ENCODE results near the gene ELL. TPM values are rescaled to one million over a fixed set of nuclear protein-coding genes. Genes with fewer than 3 reads are reported as not detected.
A peak's percentile ranks its signal among the peaks of the same experiment; 100 is the strongest.

Gene ELL
- total RNA-seq, 1 experiment from 2014 or later: 17.3 TPM

DNA sequence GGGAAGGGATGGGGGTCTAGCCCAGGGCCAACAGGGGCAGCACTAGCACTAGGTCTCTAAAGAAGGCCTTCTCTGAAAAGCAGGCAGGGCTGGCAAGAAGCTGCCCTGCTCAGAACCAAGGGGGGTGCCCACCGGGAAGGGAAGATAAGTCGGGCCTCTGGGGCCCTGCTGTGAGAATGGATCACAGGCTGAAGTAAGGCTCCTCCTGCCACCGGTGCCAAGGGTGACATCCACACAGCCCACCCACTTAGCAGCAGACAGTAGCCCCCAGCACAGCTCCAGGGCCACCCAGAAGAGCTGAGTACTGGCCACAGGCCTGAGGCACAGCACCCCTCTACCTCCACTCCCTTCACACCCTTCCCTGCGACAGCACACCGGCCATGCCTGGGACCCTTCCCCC lies 5.9 kb downstream of the ELL start (continued):
- TF ChIP-seq, protein P1, sequence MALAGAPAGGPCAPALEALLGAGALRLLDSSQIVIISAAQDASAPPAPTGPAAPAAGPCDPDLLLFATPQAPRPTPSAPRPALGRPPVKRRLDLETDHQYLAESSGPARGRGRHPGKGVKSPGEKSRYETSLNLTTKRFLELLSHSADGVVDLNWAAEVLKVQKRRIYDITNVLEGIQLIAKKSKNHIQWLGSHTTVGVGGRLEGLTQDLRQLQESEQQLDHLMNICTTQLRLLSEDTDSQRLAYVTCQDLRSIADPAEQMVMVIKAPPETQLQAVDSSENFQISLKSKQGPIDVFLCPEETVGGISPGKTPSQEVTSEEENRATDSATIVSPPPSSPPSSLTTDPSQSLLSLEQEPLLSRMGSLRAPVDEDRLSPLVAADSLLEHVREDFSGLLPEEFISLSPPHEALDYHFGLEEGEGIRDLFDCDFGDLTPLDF (CRISPR knock-in tag; IDR thresholded peaks at IDR 0.05): no peak
- no peak for TF ChIP-seq FOXP1 (CRISPR knock-in tag; IDR thresholded peaks at IDR 0.05; ENCODE audit: borderline replicate concordance)
- no peak for TF ChIP-seq FOXK1 (CRISPR knock-in tag; IDR thresholded peaks at IDR 0.05)
- TF ChIP-seq, protein P2, sequence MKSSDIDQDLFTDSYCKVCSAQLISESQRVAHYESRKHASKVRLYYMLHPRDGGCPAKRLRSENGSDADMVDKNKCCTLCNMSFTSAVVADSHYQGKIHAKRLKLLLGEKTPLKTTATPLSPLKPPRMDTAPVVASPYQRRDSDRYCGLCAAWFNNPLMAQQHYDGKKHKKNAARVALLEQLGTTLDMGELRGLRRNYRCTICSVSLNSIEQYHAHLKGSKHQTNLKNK (CRISPR knock-in tag; IDR thresholded peaks at IDR 0.05): no peak
- no peak for TF ChIP-seq CREM (CRISPR knock-in tag; IDR thresholded peaks at IDR 0.05)
- TF ChIP-seq, protein P3, sequence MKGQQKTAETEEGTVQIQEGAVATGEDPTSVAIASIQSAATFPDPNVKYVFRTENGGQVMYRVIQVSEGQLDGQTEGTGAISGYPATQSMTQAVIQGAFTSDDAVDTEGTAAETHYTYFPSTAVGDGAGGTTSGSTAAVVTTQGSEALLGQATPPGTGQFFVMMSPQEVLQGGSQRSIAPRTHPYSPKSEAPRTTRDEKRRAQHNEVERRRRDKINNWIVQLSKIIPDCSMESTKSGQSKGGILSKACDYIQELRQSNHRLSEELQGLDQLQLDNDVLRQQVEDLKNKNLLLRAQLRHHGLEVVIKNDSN (CRISPR knock-in tag; IDR thresholded peaks at IDR 0.05): no peak
- TF ChIP-seq, protein P4, sequence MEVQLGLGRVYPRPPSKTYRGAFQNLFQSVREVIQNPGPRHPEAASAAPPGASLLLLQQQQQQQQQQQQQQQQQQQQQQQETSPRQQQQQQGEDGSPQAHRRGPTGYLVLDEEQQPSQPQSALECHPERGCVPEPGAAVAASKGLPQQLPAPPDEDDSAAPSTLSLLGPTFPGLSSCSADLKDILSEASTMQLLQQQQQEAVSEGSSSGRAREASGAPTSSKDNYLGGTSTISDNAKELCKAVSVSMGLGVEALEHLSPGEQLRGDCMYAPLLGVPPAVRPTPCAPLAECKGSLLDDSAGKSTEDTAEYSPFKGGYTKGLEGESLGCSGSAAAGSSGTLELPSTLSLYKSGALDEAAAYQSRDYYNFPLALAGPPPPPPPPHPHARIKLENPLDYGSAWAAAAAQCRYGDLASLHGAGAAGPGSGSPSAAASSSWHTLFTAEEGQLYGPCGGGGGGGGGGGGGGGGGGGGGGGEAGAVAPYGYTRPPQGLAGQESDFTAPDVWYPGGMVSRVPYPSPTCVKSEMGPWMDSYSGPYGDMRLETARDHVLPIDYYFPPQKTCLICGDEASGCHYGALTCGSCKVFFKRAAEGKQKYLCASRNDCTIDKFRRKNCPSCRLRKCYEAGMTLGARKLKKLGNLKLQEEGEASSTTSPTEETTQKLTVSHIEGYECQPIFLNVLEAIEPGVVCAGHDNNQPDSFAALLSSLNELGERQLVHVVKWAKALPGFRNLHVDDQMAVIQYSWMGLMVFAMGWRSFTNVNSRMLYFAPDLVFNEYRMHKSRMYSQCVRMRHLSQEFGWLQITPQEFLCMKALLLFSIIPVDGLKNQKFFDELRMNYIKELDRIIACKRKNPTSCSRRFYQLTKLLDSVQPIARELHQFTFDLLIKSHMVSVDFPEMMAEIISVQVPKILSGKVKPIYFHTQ (CRISPR knock-in tag; IDR thresholded peaks at IDR 0.05): no peak
- no peak for TF ChIP-seq ATF2 (CRISPR knock-in tag; IDR thresholded peaks at IDR 0.05; ENCODE audit: borderline replicate concordance, low read depth)
- TF ChIP-seq ZBTB43 (CRISPR knock-in tag; IDR thresholded peaks at IDR 0.05): no peak

DNA sequence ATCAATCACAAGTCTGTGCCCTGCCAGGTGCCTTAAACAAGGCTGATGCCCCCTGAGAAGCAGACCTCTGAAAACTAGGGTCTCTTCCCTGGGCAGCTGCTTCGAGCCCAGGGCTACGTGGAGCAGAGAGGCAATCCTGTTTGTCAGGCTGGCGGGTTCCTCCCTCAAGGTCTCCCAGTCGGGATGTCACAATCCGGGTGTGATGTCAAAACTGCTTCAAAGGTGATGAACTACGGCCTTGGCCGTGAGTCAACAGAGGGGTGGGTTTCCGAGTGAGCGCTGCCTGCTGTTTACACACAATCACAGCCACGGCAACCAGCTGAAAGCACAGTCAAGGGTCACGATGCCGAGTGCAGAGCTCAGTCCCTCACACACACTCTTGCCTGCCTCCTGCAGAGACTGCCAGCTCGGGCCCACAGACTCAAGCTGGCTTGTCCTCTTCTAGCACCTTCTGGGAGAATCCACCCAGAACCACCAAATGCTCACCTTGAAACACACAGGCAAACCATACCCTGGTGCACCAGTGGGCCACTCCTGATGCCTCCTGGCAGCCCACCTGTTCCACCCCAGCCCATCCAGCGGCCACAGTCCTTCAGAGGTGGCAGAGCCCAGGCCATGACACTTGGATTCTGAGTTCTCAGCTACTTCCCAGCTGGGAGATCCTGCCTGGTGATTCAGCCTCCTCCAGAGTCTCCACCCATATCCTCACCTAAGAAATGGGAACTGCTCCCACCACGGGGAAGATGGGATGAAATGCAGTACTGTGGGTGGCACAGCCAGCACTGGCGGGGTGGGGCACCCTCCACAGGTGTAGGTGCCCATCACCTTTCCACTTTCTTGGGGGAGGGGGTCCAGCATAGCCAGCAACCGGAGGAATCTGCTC lies 6.8 kb downstream of the ELL start:
- ATAC-seq: no peak
- Mint-ChIP-seq H3K27me3 (ENCODE audit: low read depth) (no peaks in the 10 kb centered on the region), H3K27ac (peak overlapping the region; percentile 48), H3K4me1 (peaks cover 3% of the 10 kb centered on the region), H3K36me3 (no peaks in the 10 kb centered on the region), H3K9me3 (no peaks in the 10 kb centered on the region), H3K4me3 (no peak overlapping the region)
- DNase-seq (ENCODE audit: low spot score): no peak
- TF ChIP-seq, protein P5, sequence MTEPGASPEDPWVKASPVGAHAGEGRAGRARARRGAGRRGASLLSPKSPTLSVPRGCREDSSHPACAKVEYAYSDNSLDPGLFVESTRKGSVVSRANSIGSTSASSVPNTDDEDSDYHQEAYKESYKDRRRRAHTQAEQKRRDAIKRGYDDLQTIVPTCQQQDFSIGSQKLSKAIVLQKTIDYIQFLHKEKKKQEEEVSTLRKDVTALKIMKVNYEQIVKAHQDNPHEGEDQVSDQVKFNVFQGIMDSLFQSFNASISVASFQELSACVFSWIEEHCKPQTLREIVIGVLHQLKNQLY (CRISPR knock-in tag; IDR thresholded peaks at IDR 0.05): no peak
- TF ChIP-seq, protein P6, sequence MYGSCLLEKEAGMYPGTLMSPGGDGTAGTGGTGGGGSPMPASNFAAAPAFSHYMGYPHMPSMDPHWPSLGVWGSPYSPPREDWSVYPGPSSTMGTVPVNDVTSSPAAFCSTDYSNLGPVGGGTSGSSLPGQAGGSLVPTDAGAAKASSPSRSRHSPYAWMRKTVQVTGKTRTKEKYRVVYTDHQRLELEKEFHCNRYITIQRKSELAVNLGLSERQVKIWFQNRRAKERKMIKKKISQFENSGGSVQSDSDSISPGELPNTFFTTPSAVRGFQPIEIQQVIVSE (CRISPR knock-in tag; IDR thresholded peaks at IDR 0.05; ENCODE audit: borderline replicate concordance): no peak
- no peak for TF ChIP-seq ZNF396 (CRISPR knock-in tag; IDR thresholded peaks at IDR 0.05; ENCODE audit: borderline replicate concordance)
- peak; percentile 93 for TF ChIP-seq GABPB1 (CRISPR knock-in tag; IDR thresholded peaks at IDR 0.05)
- no peak for TF ChIP-seq ZNF512 (CRISPR knock-in tag; IDR thresholded peaks at IDR 0.05; ENCODE audit: borderline replicate concordance)
- TF ChIP-seq SOX15 (CRISPR knock-in tag; IDR thresholded peaks at IDR 0.05): no peak
- ChIA-PET POLR2A (no interaction called here), CTCF (interaction anchor here (0.9 kb wide), 1 partner anchor 27 kb away, joined by 3 read pairs; no protein-coding TSS in a partner anchor)
